ENCODE measurements around the gene ATP9A.
A peak's percentile ranks its signal among the peaks of the same experiment; 100 is the strongest.
"Not testable (repeated sequence)": the region's sequence is repeated elsewhere in the genome, so short reads cannot be mapped to it uniquely, and the experiment has no call there.

The ATP9A gene

DNA sequence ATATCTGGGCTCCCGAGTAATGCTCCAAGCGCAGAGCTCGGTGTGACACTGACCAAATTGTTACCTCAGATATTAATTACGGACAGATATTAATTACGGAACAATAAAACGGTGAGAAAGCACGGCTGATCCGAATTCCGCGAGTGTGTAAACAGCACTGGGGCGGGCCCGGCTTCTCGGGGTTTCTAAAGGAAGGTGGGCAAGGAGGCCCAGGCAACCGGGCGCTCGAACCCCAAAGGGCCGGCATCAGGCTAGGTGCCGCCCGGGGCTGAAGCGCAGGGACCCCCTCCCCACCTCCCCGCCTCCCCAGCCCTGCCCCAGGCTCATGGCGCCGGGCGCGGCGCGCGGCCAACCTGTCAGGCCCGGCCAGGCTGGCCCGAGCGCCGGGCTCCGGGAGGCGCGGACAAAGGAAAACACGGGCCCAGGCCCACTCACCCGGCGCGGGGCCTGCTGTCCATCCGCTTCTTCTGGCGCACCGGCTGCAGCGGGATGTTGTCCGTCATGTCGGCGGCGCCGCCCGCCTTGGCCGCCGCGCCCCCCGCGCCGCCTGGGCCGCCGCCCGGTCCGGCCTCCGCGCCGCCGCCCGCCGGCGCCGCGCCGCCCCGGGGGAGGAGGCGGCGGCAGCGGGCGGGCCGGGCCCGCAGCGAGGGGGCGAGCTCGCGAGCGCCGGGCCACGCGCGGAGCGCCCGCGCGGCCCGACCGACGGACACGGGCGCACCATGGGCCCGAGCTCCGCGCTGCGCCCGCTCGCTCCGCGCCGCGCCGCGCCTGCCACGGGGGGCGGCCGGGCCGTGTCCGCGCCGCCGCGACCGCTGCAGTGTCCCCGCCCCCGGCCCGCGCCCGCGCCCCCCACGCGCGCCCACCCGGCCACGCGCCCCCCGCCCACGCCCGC, at the start of gene ATP9A:
ATP9A (minus strand) TSS at position 524 of the 892 bp plus-strand sequence; CDS start at position 503, 21 bp downstream.
- DNase-seq = no peak

GRCh38 chr20:51816856-51817255, 48.7 kb upstream of the ATP9A start:
- not testable (repeated sequence) for DNase-seq

DNA sequence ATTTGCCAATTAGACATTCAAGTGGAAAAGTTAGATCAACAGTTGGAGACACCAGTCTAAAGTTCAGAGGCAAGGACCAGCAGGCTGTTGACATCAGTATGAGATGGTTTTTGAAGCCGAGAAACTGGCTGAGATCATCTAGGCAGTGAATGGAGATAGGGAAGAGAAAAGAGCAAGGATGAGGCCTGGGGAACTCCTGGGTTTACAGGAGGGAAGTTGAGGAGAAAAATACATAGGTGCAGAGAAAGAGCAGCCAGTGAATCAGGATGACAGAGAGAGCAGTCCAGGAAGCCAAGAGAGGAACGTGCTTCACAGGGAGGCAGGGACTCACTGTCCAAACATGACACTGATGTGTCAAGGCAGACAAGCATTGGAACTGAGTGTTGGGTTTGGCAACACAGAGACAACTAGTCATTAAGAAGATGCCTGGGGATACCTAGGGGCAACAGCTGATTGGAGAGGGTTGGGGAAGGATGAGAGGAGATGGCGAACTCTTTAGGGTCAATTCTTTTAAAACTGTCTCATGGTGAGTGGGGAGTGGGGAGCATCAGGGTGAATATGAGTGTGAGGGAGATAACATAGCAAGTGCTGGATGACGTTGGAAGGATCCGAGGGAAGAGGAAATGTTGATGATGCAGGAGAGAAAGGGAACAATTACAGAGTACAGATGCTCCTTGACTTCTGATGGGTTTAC, 47.3 kb upstream of the ATP9A start:
- no peak for DNase-seq

DNA sequence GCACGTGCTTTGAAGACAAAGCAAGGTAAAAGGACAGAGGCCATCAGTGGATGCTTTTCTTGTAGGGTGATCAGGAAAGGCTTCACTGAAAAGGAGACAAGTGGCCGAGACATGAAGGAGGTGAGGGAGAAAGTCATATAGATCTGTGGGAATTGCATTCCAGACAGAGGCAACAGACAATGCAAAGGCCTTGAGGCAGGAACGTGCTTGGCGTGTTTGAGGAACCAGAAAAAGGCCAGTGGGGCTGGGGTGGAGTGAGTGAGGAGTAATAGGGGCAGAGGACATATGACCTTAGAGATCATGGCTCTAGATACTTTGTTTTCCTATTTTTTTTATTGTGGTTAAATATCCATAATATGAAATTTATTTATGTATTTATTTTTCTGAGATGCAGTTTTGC, 44.7 kb upstream of the ATP9A start:
- DNase-seq = no peak

GRCh38 chr20:51811514-51812128, 43.4 kb upstream of the ATP9A start:
- no peak for DNase-seq

DNA sequence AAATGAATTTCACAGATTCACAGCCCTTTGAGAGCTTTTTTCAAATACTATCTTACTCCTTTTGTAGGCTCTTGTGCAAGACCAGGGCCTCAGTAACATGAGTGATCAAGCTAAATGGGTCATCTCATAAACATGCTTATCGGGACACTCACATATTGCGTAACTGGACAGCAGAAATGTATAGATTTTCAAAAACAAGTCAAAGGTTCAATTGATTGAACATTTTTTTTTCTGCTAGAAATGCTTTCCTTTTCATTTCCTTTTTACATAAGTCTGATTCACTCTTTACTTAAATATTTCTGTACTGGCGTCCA, 42.8 kb upstream of the ATP9A start:
- DNase-seq = no peak

GRCh38 chr20:51810155-51811041, 42.2 kb upstream of the ATP9A start:
- no peak for DNase-seq

DNA sequence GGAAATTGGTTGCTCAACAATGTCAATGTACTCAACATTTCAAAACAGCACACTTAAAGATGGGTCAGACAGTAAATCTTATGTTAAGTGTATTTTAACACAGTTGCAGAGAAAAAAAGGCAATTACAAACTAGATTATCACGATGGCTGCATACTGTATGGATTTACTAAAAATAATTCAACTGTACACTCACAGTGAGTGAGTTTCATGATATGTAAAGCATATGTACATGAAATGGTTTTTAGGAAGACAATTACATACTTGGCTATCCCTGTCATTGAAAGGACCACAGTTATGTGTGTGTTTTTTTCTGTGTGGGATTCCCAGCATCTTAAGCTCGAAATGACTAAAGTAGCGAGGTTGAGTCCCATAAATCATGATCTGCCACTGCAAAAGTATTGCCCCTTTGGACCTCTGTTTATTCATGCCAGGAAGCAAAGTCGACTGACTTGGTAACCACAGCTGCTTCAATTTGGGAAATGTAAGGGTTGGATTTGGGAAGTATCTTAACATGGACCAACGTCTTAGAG, 39.6 kb upstream of the ATP9A start:
- no peak for DNase-seq

GRCh38 chr20:51804754-51805153, 36.6 kb upstream of the ATP9A start:
- DNase-seq = no peak

DNA sequence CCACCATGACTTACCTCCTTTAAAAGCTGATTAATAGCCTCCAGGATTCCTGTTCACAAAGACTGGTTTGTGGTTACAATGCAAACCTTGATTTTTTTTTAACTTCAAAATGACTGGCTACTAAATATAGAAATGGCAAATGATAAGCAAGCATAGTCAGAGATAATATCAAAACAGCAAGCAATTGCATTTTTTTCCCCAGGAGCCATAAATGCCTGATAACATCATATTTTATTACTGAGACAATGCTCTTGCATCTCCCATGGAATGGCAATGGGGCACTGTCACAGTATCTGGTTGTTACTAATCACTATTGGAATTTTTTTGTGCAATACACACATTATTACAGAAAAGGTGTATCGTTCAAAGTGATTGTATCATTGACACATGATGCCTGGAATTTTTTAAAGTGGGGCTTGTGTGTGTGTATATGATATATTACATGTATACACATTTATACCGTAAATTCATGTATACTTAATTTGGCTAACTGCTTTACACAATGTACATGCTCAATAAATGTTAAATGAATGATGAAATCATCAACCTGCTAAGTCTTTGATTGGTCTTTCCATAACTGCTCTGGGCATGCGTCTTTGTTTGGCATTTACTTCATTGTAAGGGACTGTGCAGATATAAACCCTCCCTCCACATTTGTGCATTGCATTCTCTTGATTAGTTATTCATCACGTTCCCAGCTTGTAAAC, 35.1 kb upstream of the ATP9A start:
- no peak for DNase-seq

DNA sequence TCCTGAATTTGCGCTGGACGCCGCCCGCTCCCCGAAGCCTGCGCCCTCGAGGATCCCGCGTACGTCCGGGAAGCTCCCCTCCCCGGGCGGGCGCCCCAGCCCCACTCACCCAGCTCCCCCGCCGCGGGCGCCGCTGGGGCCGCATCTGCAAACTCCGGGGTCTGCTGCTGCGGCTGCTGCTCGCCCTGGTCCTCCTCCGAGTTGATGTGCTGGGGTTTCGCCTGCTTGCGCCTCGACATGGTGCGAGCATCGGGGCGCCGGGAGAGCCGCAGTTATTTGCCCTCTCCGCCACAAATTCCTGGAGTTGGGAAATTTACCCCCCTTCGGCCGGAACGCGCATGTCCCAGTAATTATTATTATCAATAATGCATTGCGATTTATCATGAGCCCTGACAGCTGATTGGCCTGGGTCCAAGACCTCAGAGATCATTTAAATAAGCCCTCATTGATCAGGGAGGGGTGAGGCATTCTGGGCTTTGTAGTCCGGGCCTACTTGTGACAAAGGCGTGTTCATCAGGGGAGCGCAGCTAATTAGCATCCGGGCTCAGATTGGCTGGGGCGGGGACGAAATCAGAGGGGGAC, 34.1 kb upstream of the ATP9A start, which contains the start of gene SALL4:
SALL4 (minus strand) TSS at position 352 of the 582 bp plus-strand sequence; CDS start at position 239, 113 bp downstream.
- no peak for DNase-seq

- no peak for DNase-seq
Measured at GRCh38 chr20:51801823-51802123, 33.6 kb upstream of the ATP9A start.

DNA sequence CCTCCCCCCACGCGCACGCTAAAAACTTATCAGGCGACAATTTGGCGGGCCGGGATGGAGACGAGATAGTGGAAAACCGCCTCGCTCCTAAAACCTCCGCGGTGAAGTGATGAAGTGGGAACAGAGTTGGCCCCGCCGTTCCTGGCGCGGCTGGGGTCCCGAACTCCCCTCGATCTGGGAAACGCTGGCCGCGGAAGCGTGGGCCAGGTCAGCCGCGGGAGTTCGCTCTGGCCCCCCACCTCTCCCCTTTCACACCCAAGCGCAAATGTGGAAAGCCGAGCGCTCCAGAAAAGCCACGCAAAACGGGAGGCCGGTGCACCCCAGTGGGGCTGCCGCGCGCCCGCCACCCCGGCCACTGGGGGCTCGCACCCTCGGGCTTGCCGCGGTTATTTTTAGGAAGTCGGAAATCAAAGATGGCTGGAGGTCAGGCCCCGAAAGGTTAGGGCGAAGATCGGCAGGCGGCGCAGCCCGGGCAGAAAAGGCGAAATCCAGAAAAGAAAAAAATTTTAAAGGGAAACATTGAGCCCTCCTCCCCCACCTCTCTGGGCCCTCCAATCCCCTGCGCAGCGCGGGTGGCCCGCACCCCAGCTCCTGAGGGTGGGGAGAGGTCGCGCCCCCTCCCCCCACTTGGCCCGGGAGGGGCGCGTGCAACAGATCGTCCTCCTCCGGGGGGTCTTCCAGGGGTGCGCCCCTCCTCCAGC, 33.1 kb upstream of the ATP9A start:
- no peak for DNase-seq

DNA sequence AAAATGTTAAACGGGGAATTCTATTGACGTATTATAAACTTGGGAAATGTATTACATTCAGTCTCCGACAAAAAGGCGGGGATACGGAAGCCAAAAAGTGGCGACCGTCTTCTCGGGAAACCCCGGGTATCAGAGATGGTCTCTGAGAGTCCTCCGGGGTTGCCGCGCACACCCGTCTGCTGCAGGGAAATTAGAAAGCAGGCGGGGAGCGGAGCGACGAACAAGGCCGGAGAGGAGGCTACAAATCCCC, 32.6 kb upstream of the ATP9A start:
- DNase-seq = no peak

- peak; percentile 34 for DNase-seq
Measured at GRCh38 chr20:51800060-51800871, 32.1 kb upstream of the ATP9A start.

DNA sequence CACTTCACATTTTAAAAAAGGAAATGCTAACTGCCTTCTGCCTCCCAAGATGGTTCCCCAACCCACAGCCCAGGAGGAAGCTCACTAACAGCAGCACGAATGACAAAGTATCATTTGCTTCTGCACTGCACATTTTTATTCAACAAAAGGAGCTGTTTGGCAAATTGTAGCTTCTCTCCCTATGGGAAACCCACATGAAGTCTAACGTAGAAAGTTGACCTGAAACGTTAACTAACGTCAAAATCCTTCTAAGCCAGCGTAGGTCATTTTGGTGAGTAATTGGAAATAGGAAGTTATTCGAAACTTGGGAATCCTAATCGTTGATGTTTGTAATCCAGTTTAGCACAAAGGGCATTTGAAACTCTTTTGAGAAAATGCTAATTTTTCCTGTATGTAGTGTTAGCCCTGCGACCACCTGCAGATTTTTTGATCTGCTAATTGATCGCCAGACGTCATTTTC, 31.2 kb upstream of the ATP9A start:
- no peak for DNase-seq

DNA sequence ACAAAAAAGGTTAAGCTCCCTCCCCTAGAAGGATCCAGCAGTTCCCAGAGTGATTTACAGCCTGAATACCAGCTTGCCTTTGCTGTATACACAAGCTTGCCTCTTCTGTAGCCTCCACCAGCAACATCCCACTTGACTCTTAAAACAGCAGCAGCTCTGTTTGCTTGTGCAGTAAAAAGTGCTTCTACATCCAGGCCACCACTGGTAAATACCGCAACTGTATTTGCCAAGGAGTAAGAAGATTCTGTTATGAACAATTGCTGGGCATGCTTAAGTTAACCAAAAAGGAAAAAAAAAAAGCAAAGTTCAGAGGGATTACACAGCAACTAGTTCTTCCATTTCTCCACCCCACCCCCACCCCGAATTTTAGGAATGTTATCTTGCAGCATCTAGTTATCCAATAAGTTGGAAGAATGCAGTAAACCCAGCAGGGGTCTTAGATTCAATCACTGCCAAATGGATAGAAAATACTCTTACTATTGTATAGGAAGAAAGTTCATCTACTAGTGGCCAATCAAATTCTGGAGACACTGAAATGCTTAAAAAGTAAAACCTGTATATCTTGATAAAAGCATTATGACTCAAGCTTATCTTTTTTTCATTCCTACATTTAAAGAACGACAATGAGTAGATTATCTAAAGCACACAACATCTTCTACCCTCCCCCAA, 29.3 kb upstream of the ATP9A start:
- no peak for DNase-seq

DNA sequence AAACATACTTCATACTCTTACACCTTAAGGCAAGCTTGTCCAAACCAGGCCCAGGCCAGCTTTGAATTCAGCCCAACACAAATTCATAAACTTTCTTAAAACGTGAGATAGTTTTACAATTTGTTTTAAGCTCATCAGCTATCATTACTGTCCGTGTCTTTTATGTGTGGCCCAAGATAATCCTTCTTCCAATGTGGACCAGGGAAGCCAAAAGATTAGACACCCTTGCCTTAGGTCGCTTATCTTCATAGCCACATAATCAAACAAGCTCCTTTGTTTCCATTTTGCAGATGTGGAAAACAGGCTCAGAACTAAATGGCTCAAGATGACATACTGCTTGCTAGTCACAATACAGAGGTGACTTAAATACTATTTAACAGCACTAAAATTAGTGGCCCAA, 28.1 kb upstream of the ATP9A start:
- DNase-seq = no peak

GRCh38 chr20:51792960-51793359, 24.8 kb upstream of the ATP9A start:
- no peak for DNase-seq

DNA sequence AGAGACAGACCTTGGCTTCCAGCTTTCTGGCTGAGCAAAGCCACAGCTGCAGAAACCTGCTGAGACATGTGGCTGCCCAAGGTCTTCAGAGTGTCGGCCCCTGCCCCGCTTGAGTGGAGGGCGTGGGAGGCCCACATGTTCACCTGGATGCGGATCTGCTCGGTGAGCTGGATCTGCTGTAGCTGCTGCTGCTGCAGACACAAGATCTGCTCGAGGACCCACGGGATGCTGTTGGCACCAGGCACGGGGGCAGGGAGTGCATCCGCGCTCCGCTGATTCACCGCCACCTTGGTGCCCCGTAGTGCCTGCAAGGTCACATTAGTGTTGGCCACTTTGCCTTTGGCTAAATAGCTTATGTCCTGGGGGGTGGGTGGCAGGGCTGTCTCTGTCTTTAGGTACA, 23.4 kb upstream of the ATP9A start:
- no peak for DNase-seq

All from DMS79 (cell line).